ENCODE results near the gene RAMP3.

- TF ChIP-seq CTCF (IDR thresholded peaks at IDR 0.05), result no peak
- no peak for TF ChIP-seq POLR2A (IDR thresholded peaks at IDR 0.05)
These were observed 39.9 kb downstream of the RAMP3 start for GRCh38 chr7:45197461-45197860.
